Panc1 (cell line): ENCODE measurements around the gene ACKR4. TPM values are rescaled to one million over a fixed set of nuclear protein-coding genes. Genes with fewer than 3 reads are reported as not detected.

ENCODE experiments used
- ATAC-seq: fragments of 200-7000 bp; cut with Tn5 transposase; 2 replicates; pipeline ENCODE4 v1.9.1; 2020; ENCODE audit warnings: mild to moderate bottlenecking, moderate library complexity
- BruUV-seq: library from RNA; stranded (reverse); fragments of 400-500 nt; replicated peaks from 2 replicates; lab custom pipeline; 2021; lab: Mats Ljungman, UMichigan
- CTCF ChIA-PET: fragments of 300-600 bp; sonication (Branson Sonifier 250); formaldehyde crosslinking; loops from one replicate; lab custom pipeline; 2022; ENCODE audit warnings: antibody characterized with exemption; lab: Charles Lee
- POLR2A ChIA-PET: fragments of 300-600 bp; sonication (Branson Sonifier 250); formaldehyde crosslinking; loops from one replicate; lab custom pipeline; 2022; ENCODE audit warnings: antibody characterized with exemption; lab: Charles Lee
- DNase-seq: peaks from one replicate; pipeline ENCODE4 v3.0.0-alpha.2; 2010; ENCODE audit warnings: low read depth, low spot score
- H3K27ac ChIP-seq: 2 replicates; pipeline ENCODE4 v1.5.1; 2011; ENCODE audit warnings: mild to moderate bottlenecking, low read length, inconsistent platforms
- H3K27me3 ChIP-seq: fragments of 200-500 bp; sonication (Bioruptor generic); 2 replicates; pipeline ENCODE4 v1.6.0; 2014; ENCODE audit warnings: low read length, inconsistent platforms; ENCODE audit not compliant: control insufficient read depth, insufficient read depth
- H3K36me3 ChIP-seq: fragments of 200-500 bp; sonication (Bioruptor generic); 2 replicates; pipeline ENCODE4 v1.5.1; 2014; ENCODE audit warnings: inconsistent platforms, mild to moderate bottlenecking, low read length, moderate library complexity; ENCODE audit not compliant: control insufficient read depth, insufficient read depth
- H3K4me1 ChIP-seq: 2 replicates; pipeline ENCODE4 v1.5.1; 2011; ENCODE audit warnings: inconsistent platforms, mild to moderate bottlenecking, low read length, moderate library complexity; ENCODE audit not compliant: control insufficient read depth, insufficient read depth
- H3K4me3 ChIP-seq, 2 experiments: 2 replicates each; pipeline ENCODE4 v1.5.1; 2011 to 2012; ENCODE audit warnings: low read depth in 2 of 2, low read length in 2 of 2, mild to moderate bottlenecking in 2 of 2, inconsistent platforms in 1 of 2, moderate library complexity in 1 of 2
- H3K9me3 ChIP-seq: fragments of 200-500 bp; sonication (Bioruptor generic); 2 replicates; pipeline ENCODE4 v1.5.1; 2014; ENCODE audit warnings: low read depth, mild to moderate bottlenecking, inconsistent platforms, low read length, moderate library complexity; ENCODE audit not compliant: control insufficient read depth, insufficient read depth
- CTCF ChIP-seq: fragments of 450-650 bp; IDR thresholded peaks from 2 replicates; pipeline ENCODE4 v1.5.1; 2017; ENCODE audit warnings: mild to moderate bottlenecking
- POLR2AphosphoS5 ChIP-seq: IDR thresholded peaks from 2 replicates; pipeline ENCODE4 v1.6.1; 2012; ENCODE audit warnings: mild to moderate bottlenecking, low read depth, low read length, moderate library complexity
- REST ChIP-seq, 2 experiments: IDR thresholded peaks; 2 replicates each; pipeline ENCODE4 v1.6.1; 2011 to 2012; ENCODE audit warnings: low read depth in 2 of 2, control low read depth in 1 of 2, low read length in 1 of 2, mild to moderate bottlenecking in 1 of 2, moderate library complexity in 1 of 2; ENCODE audit not compliant: insufficient read depth in 1 of 2
- SIN3A ChIP-seq: IDR thresholded peaks from 2 replicates; pipeline ENCODE4 v1.6.1; 2012; ENCODE audit warnings: low read depth, mild to moderate bottlenecking, low read length, moderate library complexity, borderline replicate concordance; ENCODE audit not compliant: insufficient read depth
- TCF7L2 ChIP-seq: IDR thresholded peaks from 2 replicates; pipeline ENCODE4 v1.6.1; 2011; ENCODE audit warnings: mild to moderate bottlenecking, low read depth, low read length, inconsistent platforms
- in situ Hi-C: cut with HindIII; loops from 2 replicates; pipeline ENCODE4 v1.10.0; 2016; ENCODE audit warnings: low sequenced_read_pairs, low pct_unique_long_range_greater_than_20kb
- intact Hi-C: fragments of 100-400 bp; cut with micrococcal nuclease; formaldehyde crosslinking; loops from one replicate; pipeline ENCODE4 v1.10.0; 2022; ENCODE audit not compliant: unreplicated experiment
- total RNA-seq: library from RNA; stranded (reverse); gene quantifications from one replicate; pipeline ENCODE4 v1.2.1, GENCODE V29; 2021; ENCODE audit not compliant: unreplicated experiment

Gene ACKR4
- total RNA-seq, 1 experiment from 2014 or later = not detected

- TF ChIP-seq SIN3A = no peak
- no peak for TF ChIP-seq CTCF
- TF ChIP-seq TCF7L2 = no peak
- TF ChIP-seq POLR2AphosphoS5 = no peak
- no peak for TF ChIP-seq REST (IDR thresholded peaks at IDR 0.05; ENCODE audit: insufficient read depth in 1 of 2, low read depth in 2 of 2, low read length in 1 of 2)
- Histone ChIP-seq H3K27ac (no peak overlapping the region), H3K9me3 (no peaks in the 10 kb centered on the region), H3K27me3 (no peaks in the 10 kb centered on the region), H3K4me1 (no peaks in the 10 kb centered on the region), H3K4me3 (no peak overlapping the region), H3K36me3 (peaks cover 7% of the 10 kb centered on the region; the same call in 1 of the 2 replicates)
- ChIA-PET POLR2A (no interaction called here), CTCF (no interaction called here)
- intact Hi-C loops (no loop called here), in situ Hi-C loops (no loop called here)
- ATAC-seq (no peak), DNase-seq (no peak)
- BruUV-seq = no TSS peak
These were observed 8.3 kb downstream of the ACKR4 start for GRCh38 chr3:132605374-132605792.

- ChIA-PET POLR2A (no interaction called here), CTCF (no interaction called here)
These were observed 9.0 kb downstream of the ACKR4 start for GRCh38 chr3:132606085-132606484.

More at GRCh38 chr3:132606085-132606484, 9.0 kb downstream of the ACKR4 start:
- in situ Hi-C loops = no loop called here
- no peak overlapping the region for H3K27ac ChIP-seq
- H3K9me3 ChIP-seq = no peaks in the 10 kb centered on the region
- H3K36me3 ChIP-seq = peaks cover 7% of the 10 kb centered on the region; the same call in 1 of the 2 replicates
- intact Hi-C loops = no loop called here
- H3K27me3 ChIP-seq = no peaks in the 10 kb centered on the region
- H3K4me1 ChIP-seq = no peaks in the 10 kb centered on the region
- no peak for TF ChIP-seq SIN3A
- TF ChIP-seq POLR2AphosphoS5 = no peak
- no peak for TF ChIP-seq TCF7L2
- TF ChIP-seq REST (IDR thresholded peaks at IDR 0.05; ENCODE audit: insufficient read depth in 1 of 2, low read depth in 2 of 2, low read length in 1 of 2) = no peak
- no peak for TF ChIP-seq CTCF
- ATAC-seq = no peak
- DNase-seq = no peak
- H3K4me3 ChIP-seq = no peak overlapping the region
- BruUV-seq = no TSS peak
